H9 (cell line): Measurements from ENCODE around the gene RUVBL1. TPM values are rescaled to one million over a fixed set of nuclear protein-coding genes. Genes with fewer than 3 reads are reported as not detected.

Experiments used
- DNase-seq: peaks from one replicate; pipeline ENCODE4 v3.0.0-alpha.2; 2017
- H2AFZ ChIP-seq: one replicate; pipeline ENCODE4 v1.6.1; 2013; ENCODE audit warnings: mild to moderate bottlenecking, low read length, control low read depth, moderate library complexity
- H2AK5ac ChIP-seq: 2 replicates; pipeline ENCODE4 v1.6.1; 2013; ENCODE audit warnings: low read length, control low read depth, mixed read lengths; ENCODE audit not compliant: insufficient read length
- H2BK120ac ChIP-seq: one replicate; pipeline ENCODE4 v1.6.1; 2013; ENCODE audit warnings: low read depth, mild to moderate bottlenecking, low read length, control low read depth, inconsistent platforms; ENCODE audit not compliant: poor library complexity, severe bottlenecking
- H2BK12ac ChIP-seq: 2 replicates; pipeline ENCODE4 v1.6.1; 2013; ENCODE audit warnings: low read length, control low read depth, mixed read lengths, low read depth; ENCODE audit not compliant: insufficient read length
- H2BK15ac ChIP-seq: 2 replicates; pipeline ENCODE4 v1.6.1; 2013; ENCODE audit warnings: low read depth, low read length, control low read depth
- H2BK20ac ChIP-seq: one replicate; pipeline ENCODE4 v1.6.1; 2013; ENCODE audit warnings: low read depth, mild to moderate bottlenecking, low read length, control low read depth, inconsistent platforms; ENCODE audit not compliant: poor library complexity, severe bottlenecking
- H2BK5ac ChIP-seq: 2 replicates; pipeline ENCODE4 v1.6.1; 2013; ENCODE audit warnings: low read length, control low read depth, mixed read lengths; ENCODE audit not compliant: insufficient read length
- H3K14ac ChIP-seq: 2 replicates; pipeline ENCODE4 v1.6.1; 2013; ENCODE audit warnings: low read length, control low read depth; ENCODE audit not compliant: insufficient read depth
- H3K18ac ChIP-seq: 2 replicates; pipeline ENCODE4 v1.6.1; 2013; ENCODE audit warnings: low read depth, mild to moderate bottlenecking, mixed read lengths, low read length, control low read depth; ENCODE audit not compliant: insufficient read length
- H3K23ac ChIP-seq: 2 replicates; pipeline ENCODE4 v1.6.1; 2013; ENCODE audit warnings: low read length, control low read depth, mixed read lengths, low read depth; ENCODE audit not compliant: insufficient read length
- H3K23me2 ChIP-seq: 2 replicates; pipeline ENCODE4 v1.6.1; 2013; ENCODE audit warnings: low read depth, mild to moderate bottlenecking, mixed read lengths, low read length, control low read depth; ENCODE audit not compliant: insufficient read length, poor library complexity, severe bottlenecking
- H3K27ac ChIP-seq: 2 replicates; pipeline ENCODE4 v1.5.1; 2013; ENCODE audit warnings: low read length, control low read depth, mixed read lengths, low read depth; ENCODE audit not compliant: insufficient read length
- H3K27me3 ChIP-seq: 2 replicates; pipeline ENCODE4 v1.6.1; 2013; ENCODE audit warnings: low read length, control low read depth, inconsistent platforms; ENCODE audit not compliant: insufficient read depth
- H3K4ac ChIP-seq: 2 replicates; pipeline ENCODE4 v1.6.1; 2013; ENCODE audit warnings: low read depth, mild to moderate bottlenecking, control low read depth, inconsistent platforms, low read length, moderate library complexity
- H3K4me1 ChIP-seq: 2 replicates; pipeline ENCODE4 v1.6.1; 2013; ENCODE audit warnings: low read length, control low read depth, inconsistent platforms; ENCODE audit not compliant: insufficient read depth
- H3K4me2 ChIP-seq: 2 replicates; pipeline ENCODE4 v1.6.1; 2013; ENCODE audit warnings: low read length, control low read depth, mixed read lengths; ENCODE audit not compliant: insufficient read length, insufficient read depth
- H3K56ac ChIP-seq: 2 replicates; pipeline ENCODE4 v1.6.1; 2013; ENCODE audit warnings: low read depth, mild to moderate bottlenecking, mixed read lengths, low read length, control low read depth; ENCODE audit not compliant: insufficient read length
- H3K79me1 ChIP-seq: 2 replicates; pipeline ENCODE4 v1.6.1; 2013; ENCODE audit warnings: low read depth, mild to moderate bottlenecking, moderate library complexity, low read length, control low read depth, inconsistent platforms; ENCODE audit not compliant: insufficient read depth, poor library complexity, severe bottlenecking
- H3K79me2 ChIP-seq: 2 replicates; pipeline ENCODE4 v1.6.1; 2013; ENCODE audit warnings: low read length, control low read depth, inconsistent platforms; ENCODE audit not compliant: insufficient read depth
- H3K9ac ChIP-seq: 2 replicates; pipeline ENCODE4 v1.6.1; 2013; ENCODE audit warnings: low read length, control low read depth, mixed read lengths; ENCODE audit not compliant: insufficient read length; ENCODE audit errors: extremely low read depth
- H3K9me3 ChIP-seq: one replicate; pipeline ENCODE4 v1.6.1; 2013; ENCODE audit warnings: low read depth, low read length, inconsistent platforms; ENCODE audit not compliant: control insufficient read depth
- H3T11ph ChIP-seq: one replicate; pipeline ENCODE4 v1.6.1; 2013; ENCODE audit warnings: mild to moderate bottlenecking, low read length, control low read depth, inconsistent platforms
- H4K20me1 ChIP-seq: one replicate; pipeline ENCODE4 v1.6.1; 2013; ENCODE audit not compliant: control insufficient read depth, insufficient read length, insufficient read depth
- H4K5ac ChIP-seq: 2 replicates; pipeline ENCODE4 v1.6.1; 2013; ENCODE audit warnings: low read depth, mild to moderate bottlenecking, mixed read lengths, low read length, control low read depth; ENCODE audit not compliant: insufficient read length
- H4K8ac ChIP-seq: replicated peaks from 2 replicates; pipeline ENCODE4 v1.6.1; 2013; ENCODE audit warnings: low read length, control low read depth, mixed read lengths, low read depth; ENCODE audit not compliant: insufficient read length
- H4K91ac ChIP-seq: 2 replicates; pipeline ENCODE4 v1.6.1; 2013; ENCODE audit warnings: low read depth, mild to moderate bottlenecking, moderate library complexity, mixed read lengths, low read length, control low read depth; ENCODE audit not compliant: insufficient read length
- H3K27ac Mint-ChIP-seq, 3 experiments: 2 replicates in 2 of 3; 3 replicates in 1 of 3; pipeline ENCODE4 v1.8.0; 2020 to 2021; ENCODE audit warnings: mixed read lengths in 3 of 3, mild to moderate bottlenecking in 1 of 3, moderate library complexity in 1 of 3
- H3K27me3 Mint-ChIP-seq: 2 replicates; pipeline ENCODE4 v1.8.0; 2021; ENCODE audit warnings: low read depth, mild to moderate bottlenecking, moderate library complexity, mixed read lengths
- H3K36me3 Mint-ChIP-seq, 3 experiments: 2 replicates in 2 of 3; 3 replicates in 1 of 3; pipeline ENCODE4 v1.8.0; 2020 to 2021; ENCODE audit warnings: low read depth in 3 of 3, mixed read lengths in 3 of 3; ENCODE audit not compliant: insufficient read depth in 1 of 3
- H3K4me1 Mint-ChIP-seq, 2 experiments: 2 replicates each; pipeline ENCODE4 v1.8.0; 2020; ENCODE audit warnings: mixed read lengths in 2 of 2
- H3K4me3 Mint-ChIP-seq, 2 experiments: 2 replicates in 1 of 2; 3 replicates in 1 of 2; pipeline ENCODE4 v1.8.0; 2020 to 2021; ENCODE audit warnings: mild to moderate bottlenecking in 2 of 2, mixed read lengths in 2 of 2, moderate library complexity in 1 of 2
- H3K9me3 Mint-ChIP-seq, 2 experiments: 2 replicates in 1 of 2; 3 replicates in 1 of 2; pipeline ENCODE4 v1.8.0; 2020; ENCODE audit warnings: mild to moderate bottlenecking in 2 of 2, mixed read lengths in 2 of 2, moderate library complexity in 1 of 2
- WGBS: extraction: QIAGEN DNeasy Blood & Tissue Kit; methylation state at CpG from one replicate; pipeline ENCODE4 v1.1.7; 2013; ENCODE audit warnings: missing lambda C conversion rate, low lambda C conversion rate, mixed read lengths; ENCODE audit not compliant: insufficient read length; ENCODE audit errors: extremely low coverage; 5-methylcytosine and 5-hydroxymethylcytosine counted together
- total RNA-seq: library from RNA; stranded (reverse); gene quantifications from 2 replicates; pipeline ENCODE4 v1.2.1, GENCODE V29; 2021
- TF ChIP-seq, protein P1 (sequence below): fragments of 200-600 bp; sonication (generic); conservative IDR thresholded peaks from 3 replicates; pipeline ENCODE4 v1.8.0; 2021; ENCODE audit warnings: antibody characterized with exemption, mild to moderate bottlenecking

RUVBL1 gene
- total RNA-seq, 1 experiment from 2014 or later, result 99.6 TPM

DNA sequence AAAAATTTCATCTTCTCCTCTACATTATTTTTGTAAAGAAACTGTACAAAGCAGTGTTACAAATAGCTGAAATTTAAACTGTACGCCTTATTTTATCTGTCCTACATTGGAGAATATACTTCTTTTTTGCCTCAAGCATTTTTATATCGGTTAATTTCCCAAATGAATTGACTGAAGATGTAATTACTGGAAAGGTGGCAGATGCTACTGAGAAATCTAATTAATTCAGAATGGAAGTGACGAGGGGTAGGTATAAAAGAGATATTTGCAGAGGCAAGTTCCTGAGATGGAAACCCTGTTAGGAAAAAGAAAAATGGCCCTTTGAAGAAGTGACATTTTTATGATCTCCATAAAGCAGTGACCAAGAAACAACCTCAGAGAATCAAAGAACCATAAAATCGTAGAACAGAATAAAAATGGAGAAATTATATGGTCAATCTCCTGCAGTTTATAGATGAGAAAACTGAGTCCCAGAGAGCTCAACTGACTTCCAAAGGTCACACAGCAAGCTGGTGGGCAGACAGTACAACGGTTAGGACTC is 20.4 kb downstream of the RUVBL1 start:
- Histone ChIP-seq H2BK120ac (no peak overlapping the region), H3K27me3 (no peaks in the 10 kb centered on the region), H3K9me3 (no peaks in the 10 kb centered on the region), H3K27ac (no peak overlapping the region), H2BK5ac (no peak overlapping the region), H3K4ac (no peak overlapping the region), H2BK15ac (no peak overlapping the region), H3K9ac (no peak overlapping the region), H3K79me1 (no peaks in the 10 kb centered on the region), H3T11ph (no peak overlapping the region), H3K79me2 (no peaks in the 10 kb centered on the region), H4K91ac (no peak overlapping the region), H2AFZ (no peak overlapping the region), H4K8ac (no peak overlapping the region), H3K23me2 (no peaks in the 10 kb centered on the region), H2BK12ac (no peak overlapping the region), H3K18ac (no peak overlapping the region), H2AK5ac (no peak overlapping the region), H3K56ac (no peak overlapping the region), H4K20me1 (no peaks in the 10 kb centered on the region), H4K5ac (no peak overlapping the region), H3K23ac (no peak overlapping the region), H2BK20ac (no peak overlapping the region), H3K14ac (no peak overlapping the region), H3K4me2 (no peak overlapping the region), H3K4me1 (peaks cover 6% of the 10 kb centered on the region)
- H3K27ac Mint-ChIP-seq, result no peak overlapping the region
- DNase-seq, result no peak
- peaks cover 43 to 78% (median 74%) of the 10 kb centered on the region in 3 experiments for H3K36me3 Mint-ChIP-seq
- H3K27me3 Mint-ChIP-seq, result no peaks in the 10 kb centered on the region
- no peaks in the 10 kb centered on the region for H3K9me3 Mint-ChIP-seq
- no peak overlapping the region for H3K4me3 Mint-ChIP-seq
- TF ChIP-seq, protein P1, sequence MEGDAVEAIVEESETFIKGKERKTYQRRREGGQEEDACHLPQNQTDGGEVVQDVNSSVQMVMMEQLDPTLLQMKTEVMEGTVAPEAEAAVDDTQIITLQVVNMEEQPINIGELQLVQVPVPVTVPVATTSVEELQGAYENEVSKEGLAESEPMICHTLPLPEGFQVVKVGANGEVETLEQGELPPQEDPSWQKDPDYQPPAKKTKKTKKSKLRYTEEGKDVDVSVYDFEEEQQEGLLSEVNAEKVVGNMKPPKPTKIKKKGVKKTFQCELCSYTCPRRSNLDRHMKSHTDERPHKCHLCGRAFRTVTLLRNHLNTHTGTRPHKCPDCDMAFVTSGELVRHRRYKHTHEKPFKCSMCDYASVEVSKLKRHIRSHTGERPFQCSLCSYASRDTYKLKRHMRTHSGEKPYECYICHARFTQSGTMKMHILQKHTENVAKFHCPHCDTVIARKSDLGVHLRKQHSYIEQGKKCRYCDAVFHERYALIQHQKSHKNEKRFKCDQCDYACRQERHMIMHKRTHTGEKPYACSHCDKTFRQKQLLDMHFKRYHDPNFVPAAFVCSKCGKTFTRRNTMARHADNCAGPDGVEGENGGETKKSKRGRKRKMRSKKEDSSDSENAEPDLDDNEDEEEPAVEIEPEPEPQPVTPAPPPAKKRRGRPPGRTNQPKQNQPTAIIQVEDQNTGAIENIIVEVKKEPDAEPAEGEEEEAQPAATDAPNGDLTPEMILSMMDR, result no peak
- peaks cover 29 to 44% of the 10 kb centered on the region in 2 experiments for H3K4me1 Mint-ChIP-seq
- no CpG with 5 or more reads among the region's 5 CpGs for WGBS
